T-cell (primary cell): ENCODE measurements around the gene RAB34. TPM values are rescaled to one million over a fixed set of nuclear protein-coding genes. Genes with fewer than 3 reads are reported as not detected.

Source experiments
- ATAC-seq, 4 experiments: fragments of 200-7000 bp in 3 of 4; fragments of 150-1000 bp in 1 of 4; cut with Tn5 transposase; replicated peaks in 1 of 4; 1 replicate in 3 of 4; 2 replicates in 1 of 4; pipeline ENCODE4 v1.10.0; 2021; ENCODE audit warnings: moderate library complexity in 3 of 4, mild to moderate bottlenecking in 2 of 4, moderate number of reproducible peaks in 1 of 4
- CTCF ChIA-PET, 2 donors: fragments of 300-600 bp; sonication (Branson Sonifier 250); formaldehyde crosslinking; loops; one replicate each; lab custom pipeline; 2022; ENCODE audit warnings: antibody characterized with exemption in 2 of 2; lab: Charles Lee
- POLR2A ChIA-PET, 2 donors: fragments of 300-600 bp; sonication (Branson Sonifier 250); formaldehyde crosslinking; loops; one replicate each; lab custom pipeline; 2022; ENCODE audit warnings: antibody characterized with exemption in 2 of 2; lab: Charles Lee
- DNase-seq, 35 experiments: peaks; one replicate each; pipeline versions ENCODE4 v3.0.0 to v3.0.0-alpha.2; 2013 to 2023
- H3K27ac ChIP-seq: one replicate; pipeline ENCODE4 v1.5.1; 2013; ENCODE audit warnings: low read length
- H3K27me3 ChIP-seq, 2 experiments: replicated peaks in 1 of 2; 1 replicate in 1 of 2; 2 replicates in 1 of 2; pipeline versions ENCODE4 v1.6.1 to v1.7.0; 2013; ENCODE audit warnings: low read length in 1 of 2, mixed read lengths in 1 of 2; ENCODE audit not compliant: control insufficient read depth in 2 of 2, insufficient read depth in 2 of 2; ENCODE audit errors: extremely low read depth in 1 of 2
- H3K36me3 ChIP-seq, 2 donors: 1 replicate in 1 of 2; 2 replicates in 1 of 2; pipeline versions ENCODE4 v1.6.1 to v1.7.0; 2013; ENCODE audit warnings: low read length in 1 of 2; ENCODE audit not compliant: control insufficient read depth in 2 of 2, insufficient read depth in 1 of 2; ENCODE audit errors: extremely low read depth in 1 of 2
- H3K4me1 ChIP-seq, 2 experiments: 1 replicate in 1 of 2; 2 replicates in 1 of 2; pipeline versions ENCODE4 v1.6.1 to v1.7.0; 2013; ENCODE audit warnings: low read length in 2 of 2, mixed read lengths in 1 of 2; ENCODE audit not compliant: insufficient read depth in 2 of 2, control insufficient read depth in 1 of 2; ENCODE audit errors: extremely low read depth in 1 of 2
- H3K4me3 ChIP-seq, 2 donors: 1 replicate in 1 of 2; 2 replicates in 1 of 2; pipeline versions ENCODE4 v1.5.1 to v1.7.0; 2013; ENCODE audit warnings: mild to moderate bottlenecking in 2 of 2, low read length in 1 of 2, moderate library complexity in 1 of 2; ENCODE audit not compliant: control insufficient read depth in 1 of 2; ENCODE audit errors: extremely low read depth in 1 of 2
- H3K9me3 ChIP-seq: 2 replicates; pipeline ENCODE4 v1.7.0; 2013
- H3K27ac Mint-ChIP-seq, 2 donors: one replicate each; pipeline ENCODE4 v1.8.0; 2020 to 2021; ENCODE audit warnings: mild to moderate bottlenecking in 2 of 2, mixed read lengths in 2 of 2
- H3K27me3 Mint-ChIP-seq, 2 donors: one replicate each; pipeline ENCODE4 v1.8.0; 2021 to 2022; ENCODE audit warnings: mixed read lengths in 2 of 2
- H3K36me3 Mint-ChIP-seq: one replicate; pipeline ENCODE4 v1.8.0; 2021; ENCODE audit warnings: mixed read lengths
- H3K4me1 Mint-ChIP-seq, 3 donors: one replicate each; pipeline ENCODE4 v1.8.0; 2020 to 2022; ENCODE audit warnings: mixed read lengths in 3 of 3, mild to moderate bottlenecking in 1 of 3
- H3K4me3 Mint-ChIP-seq, 3 donors: one replicate each; pipeline ENCODE4 v1.8.0; 2020 to 2022; ENCODE audit warnings: mild to moderate bottlenecking in 3 of 3, mixed read lengths in 3 of 3, moderate library complexity in 3 of 3
- H3K9me3 Mint-ChIP-seq, 3 donors: one replicate each; pipeline ENCODE4 v1.8.0; 2020 to 2022; ENCODE audit warnings: mixed read lengths in 3 of 3
- WGBS: methylation state at CpG from one replicate; pipeline ENCODE4 v1.1.5; 2013; ENCODE audit warnings: missing lambda C conversion rate; ENCODE audit not compliant: insufficient coverage; 5-methylcytosine and 5-hydroxymethylcytosine counted together
- total RNA-seq, 35 experiments: library from RNA in 6 of 35; stranded (reverse) in 6 of 35; fragments of 120-200 nt in 1 of 35; gene quantifications; one replicate each; pipeline versions ENCODE4 v1.2.1 to v1.2.4 and lab custom pipeline; 2013 to 2026

RAB34 gene
- total RNA-seq, 5 donors from 2014 or later (not counting 1 experiment from before 2014, with no cell fraction given): 7.6 to 82.8 (median 11.0) TPM

DNA sequence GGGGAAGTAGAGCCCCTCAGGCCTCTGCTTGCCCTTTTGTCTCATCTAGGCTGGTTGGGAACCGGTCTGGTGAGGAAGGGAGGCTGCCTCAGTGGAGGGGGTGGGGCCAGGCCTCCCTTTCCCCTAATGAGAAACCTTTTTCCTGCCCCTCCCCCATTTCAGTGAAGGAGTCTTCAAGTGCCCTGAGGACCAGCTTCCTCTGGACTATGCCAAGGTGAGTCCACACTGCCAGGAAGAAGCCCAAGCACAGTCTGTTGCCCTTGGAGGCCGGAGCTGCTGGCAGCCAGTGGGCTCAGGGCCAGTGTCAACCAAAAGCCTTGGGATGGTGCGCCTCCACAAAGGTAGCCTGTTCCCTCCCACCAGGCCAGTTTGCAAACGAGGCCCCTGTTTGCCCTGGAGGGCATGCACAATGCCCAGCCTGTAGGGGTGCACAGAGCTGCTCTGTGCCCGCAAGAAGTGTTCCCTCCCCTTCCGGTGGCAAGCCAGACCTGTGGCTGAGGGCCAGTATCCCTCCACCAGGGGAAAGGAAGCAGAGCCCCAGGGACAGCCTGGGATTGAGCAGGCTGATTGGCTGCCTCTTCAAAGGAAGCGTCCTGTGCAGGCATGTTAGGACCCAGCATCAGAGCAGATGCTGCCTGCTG lies 29.5 kb upstream of the RAB34 start:
- H3K27ac ChIP-seq: no peak overlapping the region
- Mint-ChIP-seq H3K36me3 (peaks cover 4% of the 10 kb centered on the region), H3K9me3 (no peaks in the 10 kb centered on the region), H3K27ac (peak overlapping the region in 1 of 2 donors; percentile 5), H3K4me1 (peaks cover 5 to 33% (median 22%) of the 10 kb centered on the region in 3 donors), H3K27me3 (no peaks in the 10 kb centered on the region), H3K4me3 (peak overlapping the region in 1 of 3 donors; percentile 80)
- no peak for DNase-seq
- no peak overlapping the region for H3K4me3 ChIP-seq
- 83% methylated on average over 6 of the region's 7 CpGs for WGBS
- no peaks in the 10 kb centered on the region for H3K9me3 ChIP-seq
- ChIA-PET CTCF (interaction anchor here (0.6 to 12.2 kb wide), 5 partner anchors 19 to 158 kb away, joined by 3 to 197 read pairs (median 4); partner anchors contain the start of genes NEK8 (in 1 of the 2), RPL23A (in 1 of the 2) and TLCD1 (in 1 of the 2)), POLR2A (interaction anchor here in 1 of 2 donors (1.5 kb wide), 1 partner anchor 18 kb away, joined by 4 read pairs; the partner anchor contains the start of gene NEK8)
- H3K36me3 ChIP-seq: peaks cover 13 to 17% of the 10 kb centered on the region in 2 donors
- peaks cover 16 to 46% of the 10 kb centered on the region in 2 experiments for H3K4me1 ChIP-seq
- H3K27me3 ChIP-seq: no peaks in the 10 kb centered on the region
- no peak for ATAC-seq

DNA sequence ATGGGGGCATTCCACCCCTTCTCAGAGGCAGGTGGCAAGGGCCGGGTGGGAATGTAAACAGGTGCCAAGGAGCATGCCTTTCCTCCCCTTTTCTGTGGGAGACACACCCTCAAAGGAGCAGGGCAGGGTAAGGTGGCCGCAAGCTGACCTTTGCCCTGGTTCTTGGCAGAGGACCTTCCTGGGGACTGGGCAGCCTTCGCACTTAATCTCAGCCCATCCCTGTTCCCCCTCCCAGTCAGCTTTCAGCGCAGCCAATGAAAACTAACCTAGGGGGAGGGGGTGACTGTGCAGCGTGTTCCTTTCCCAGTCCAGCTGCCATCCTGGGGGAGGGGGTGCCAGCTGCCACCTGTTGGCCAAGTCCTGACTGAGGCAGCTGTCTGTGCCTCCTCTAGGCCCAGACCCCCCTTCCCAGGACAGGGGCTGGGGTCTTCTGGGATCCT lies 29.0 kb upstream of the RAB34 start:
- ChIA-PET CTCF (interaction anchor here (0.5 to 12.2 kb wide), 6 partner anchors 19 to 718 kb away, joined by 3 to 197 read pairs (median 4); partner anchors contain the start of genes NEK8 (in 1 of the 2) and TLCD1 (in 1 of the 2)), POLR2A (no interaction called here)
- Histone ChIP-seq H3K36me3 (peaks cover 13 to 17% of the 10 kb centered on the region in 2 donors), H3K27ac (no peak overlapping the region), H3K27me3 (no peaks in the 10 kb centered on the region), H3K9me3 (no peaks in the 10 kb centered on the region), H3K4me3 (no peak overlapping the region), H3K4me1 (peaks cover 16 to 49% of the 10 kb centered on the region in 2 experiments)
- no peak for DNase-seq
- Mint-ChIP-seq H3K27me3 (no peaks in the 10 kb centered on the region), H3K9me3 (no peaks in the 10 kb centered on the region), H3K36me3 (peaks cover 4% of the 10 kb centered on the region), H3K4me1 (peaks cover 5 to 35% (median 22%) of the 10 kb centered on the region in 3 donors), H3K27ac (peak overlapping the region; percentile 63 to 82), H3K4me3 (peak overlapping the region in 2 of 3 donors; percentile 53 to 80)
- no peak for ATAC-seq
- WGBS: 100% methylated on average over 1 of the region's 5 CpGs

DNA sequence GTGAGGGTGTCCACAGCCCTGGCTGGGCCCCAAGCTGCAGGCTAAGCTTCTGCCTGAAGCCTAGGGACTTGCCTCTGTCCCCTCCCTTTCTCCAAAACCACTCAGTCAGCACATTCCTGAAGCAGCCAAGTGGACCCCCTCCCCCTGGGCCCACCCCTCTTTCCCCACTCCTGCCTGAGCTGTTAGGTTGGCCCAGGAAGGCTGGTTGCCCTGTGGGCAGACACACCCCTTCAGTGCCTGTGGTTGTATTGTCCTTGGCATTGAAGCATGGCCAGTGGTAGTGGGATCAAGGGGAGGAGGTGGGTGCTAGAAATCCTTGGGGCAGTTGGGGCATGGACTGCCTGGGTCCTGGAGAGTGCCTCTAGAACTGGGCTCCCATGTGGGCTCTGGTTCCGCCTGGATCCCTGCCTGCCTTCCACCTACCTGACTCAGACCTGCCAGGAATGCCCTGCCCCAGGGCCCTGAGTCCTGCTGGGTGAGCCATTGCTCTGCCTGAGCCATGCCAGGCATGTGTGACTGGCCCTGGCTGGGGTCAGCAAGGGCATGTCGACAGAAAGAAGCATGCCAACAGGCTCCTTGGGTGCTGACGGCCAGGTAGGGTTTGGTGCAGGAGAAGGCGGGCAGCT lies 28.2 kb upstream of the RAB34 start:
- H3K4me3 Mint-ChIP-seq: peak overlapping the region; percentile 63 to 80 (median 65)
- H3K9me3 Mint-ChIP-seq: no peaks in the 10 kb centered on the region
- ATAC-seq (no peak), DNase-seq (no peak)
- H3K4me3 ChIP-seq: peak overlapping the region in 1 of 2 donors; percentile 29
- H3K36me3 ChIP-seq: peaks cover 13 to 17% of the 10 kb centered on the region in 2 donors
- ChIA-PET POLR2A (interaction anchor here in 1 of 2 donors (0.6 kb wide), 2 partner anchors 36 to 337 kb away, joined by 5 to 10 read pairs; no protein-coding TSS in a partner anchor), CTCF (interaction anchor here (0.5 to 12.2 kb wide), 7 partner anchors 13 to 719 kb away, joined by 3 to 197 read pairs (median 4); partner anchors contain the start of genes NEK8 (in 1 of the 2) and TLCD1 (in 1 of the 2))
- H3K27ac ChIP-seq: peak overlapping the region; percentile 86
- H3K4me1 Mint-ChIP-seq: peaks cover 5 to 39% (median 22%) of the 10 kb centered on the region in 3 donors
- H3K27me3 ChIP-seq: no peaks in the 10 kb centered on the region
- no peaks in the 10 kb centered on the region for H3K27me3 Mint-ChIP-seq
- WGBS: 95% methylated on average over 4 of the region's 4 CpGs
- peak overlapping the region; percentile 70 to 82 for H3K27ac Mint-ChIP-seq
- peaks cover 20 to 55% of the 10 kb centered on the region in 2 experiments for H3K4me1 ChIP-seq
- H3K9me3 ChIP-seq: no peaks in the 10 kb centered on the region
- peaks cover 4% of the 10 kb centered on the region for H3K36me3 Mint-ChIP-seq

DNA sequence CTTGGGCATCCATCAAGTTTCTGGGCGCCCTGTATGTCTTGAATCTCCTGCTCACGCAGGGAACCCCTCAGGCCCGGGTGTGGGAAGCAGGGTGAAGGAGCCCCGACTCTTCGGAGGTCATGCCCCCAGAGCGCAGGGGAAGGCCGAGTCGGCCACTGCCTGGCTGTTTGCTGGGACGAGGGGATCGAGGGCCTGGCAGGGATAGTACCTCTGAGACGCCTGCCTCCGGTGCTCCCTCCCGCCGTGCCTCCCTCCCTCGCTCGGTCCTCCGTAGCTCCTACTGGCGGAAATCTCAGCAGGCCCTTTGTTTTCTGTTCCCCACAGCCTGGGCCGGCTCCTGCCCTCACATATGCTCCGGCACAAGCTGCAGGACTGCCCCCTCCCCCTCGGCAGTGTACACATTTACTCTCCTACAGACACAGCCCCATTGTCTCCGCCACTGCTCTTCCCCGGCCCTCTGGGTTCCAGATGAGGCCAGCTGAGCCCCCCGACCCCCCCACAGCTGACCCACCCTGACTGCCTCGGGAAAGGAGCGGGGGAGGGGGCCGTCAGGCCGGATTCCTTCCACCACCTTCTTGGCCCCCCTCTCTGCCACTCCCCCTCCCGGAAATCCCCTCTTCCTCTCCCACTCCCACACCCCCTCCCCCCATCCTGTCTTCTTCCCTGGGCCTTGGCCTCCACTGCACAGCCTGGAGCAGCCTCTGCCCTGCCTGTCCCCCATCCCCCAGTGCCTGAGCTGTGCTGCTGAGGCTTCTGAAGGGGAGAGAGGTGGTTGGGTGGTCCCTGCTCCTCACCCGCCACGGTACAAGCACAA lies 27.5 kb upstream of the RAB34 start:
- peak overlapping the region; percentile 80 to 87 (median 82) for H3K4me3 Mint-ChIP-seq
- H3K4me1 Mint-ChIP-seq: peaks cover 5 to 40% (median 20%) of the 10 kb centered on the region in 3 donors
- peaks cover 20 to 55% of the 10 kb centered on the region in 2 experiments for H3K4me1 ChIP-seq
- peak overlapping the region; percentile 76 to 89 for H3K4me3 ChIP-seq
- ATAC-seq: peak in 3 of 4 experiments; percentile 7 to 18 (median 17)
- ChIA-PET POLR2A (interaction anchor here (0.5 to 0.8 kb wide), 3 partner anchors 17 to 337 kb away, joined by 3 to 7 read pairs (median 5); partner anchors contain the start of gene NEK8 (in 1 of the 2)), CTCF (interaction anchor here (0.6 to 12.2 kb wide), 5 partner anchors 13 to 26 kb away, joined by 3 to 197 read pairs (median 5); partner anchors contain the start of genes NEK8 (in 1 of the 2), RPL23A (in 1 of the 2) and TLCD1 (in 1 of the 2))
- under 1% methylated on average over 26 of the region's 31 CpGs for WGBS
- H3K36me3 Mint-ChIP-seq: peaks cover 4% of the 10 kb centered on the region
- no peaks in the 10 kb centered on the region for H3K27me3 ChIP-seq
- no peaks in the 10 kb centered on the region for H3K9me3 ChIP-seq
- H3K36me3 ChIP-seq: peaks cover 13 to 17% of the 10 kb centered on the region in 2 donors
- H3K27ac Mint-ChIP-seq: peak overlapping the region; percentile 76 to 82
- peak overlapping the region; percentile 86 for H3K27ac ChIP-seq
- no peaks in the 10 kb centered on the region for H3K27me3 Mint-ChIP-seq
- no peaks in the 10 kb centered on the region for H3K9me3 Mint-ChIP-seq
- peak in 7 of 35 experiments; percentile 11 to 55 (median 28) for DNase-seq

- ChIA-PET CTCF (interaction anchor here in 1 of 2 donors (0.6 to 12.2 kb wide), 3 partner anchors 16 to 25 kb away, joined by 4 to 197 read pairs (median 5); partner anchors contain the start of genes NEK8, RPL23A and TLCD1), POLR2A (interaction anchor here (0.5 to 0.8 kb wide), 3 partner anchors 16 to 206 kb away, joined by 3 to 7 read pairs (median 3); partner anchors contain the start of gene NEK8 (in 1 of the 2))
- H3K4me1 Mint-ChIP-seq: peaks cover 6 to 36% (median 17%) of the 10 kb centered on the region in 3 donors
- Histone ChIP-seq H3K4me3 (peak overlapping the region; percentile 76 to 89), H3K27ac (peak overlapping the region; percentile 86), H3K9me3 (no peaks in the 10 kb centered on the region), H3K4me1 (peaks cover 20 to 49% of the 10 kb centered on the region in 2 experiments), H3K27me3 (no peaks in the 10 kb centered on the region), H3K36me3 (peaks cover 12 to 15% of the 10 kb centered on the region in 2 donors)
- ATAC-seq (peak; percentile 18 to 62 (median 34)), DNase-seq (peak in 29 of 35 experiments; percentile 23 to 78 (median 49))
- no peaks in the 10 kb centered on the region for H3K9me3 Mint-ChIP-seq
- 2% methylated on average over 46 of the region's 61 CpGs for whole genome bisulfite sequencing
- H3K36me3 Mint-ChIP-seq: peaks cover 4% of the 10 kb centered on the region
- H3K27me3 Mint-ChIP-seq: no peaks in the 10 kb centered on the region
- H3K27ac Mint-ChIP-seq: peak overlapping the region; percentile 73 to 82
- H3K4me3 Mint-ChIP-seq: peak overlapping the region; percentile 80 to 87 (median 82)
Measured at GRCh38 chr17:28744104-28744971, 26.7 kb upstream of the RAB34 start.
